Endothelial cell of umbilical vein (primary cell): ENCODE measurements around the gene GREB1. TPM values are rescaled to one million over a fixed set of nuclear protein-coding genes. Genes with fewer than 3 reads are reported as not detected.

ENCODE experiments used
- BruUV-seq: library from RNA; stranded (reverse); fragments of 400-500 nt; replicated peaks from 2 replicates; lab custom pipeline; 2021; lab: Mats Ljungman, UMichigan
- CTCF ChIA-PET: fragments of 300-600, 350-600 bp; sonication (Branson Sonifier 250); formaldehyde crosslinking; loops from one replicate; lab custom pipeline; 2021; ENCODE audit warnings: antibody characterized with exemption, inconsistent platforms; lab: Charles Lee
- POLR2A ChIA-PET: fragments of 300-600, 350-600 bp; sonication (Branson Sonifier 250); formaldehyde crosslinking; loops from one replicate; lab custom pipeline; 2021; ENCODE audit warnings: antibody characterized with exemption, inconsistent platforms; lab: Charles Lee
- DNase-seq: peaks from one replicate; pipeline ENCODE4 v3.0.0-alpha.2; 2011; ENCODE audit warnings: low read depth, low spot score
- FAIRE-seq: peaks from 2 replicates; lab custom pipeline; 2011; peaks lifted over from hg19 to GRCh38; lab: Jason Lieb, UNC
- H2AFZ ChIP-seq: 2 replicates; pipeline ENCODE4 v1.6.0; 2012; ENCODE audit warnings: low read depth, low read length, control low read depth, inconsistent platforms
- H3K27ac ChIP-seq: 2 replicates; pipeline ENCODE4 v1.5.1; 2011; ENCODE audit warnings: low read depth, mild to moderate bottlenecking, control low read depth, low read length, moderate library complexity; ENCODE audit not compliant: insufficient read depth
- H3K27me3 ChIP-seq, 2 experiments: 2 replicates each; pipeline versions ENCODE4 v1.6.0 to v1.6.1; 2011; ENCODE audit warnings: low read length in 2 of 2, mixed read lengths in 1 of 2; ENCODE audit not compliant: control insufficient read depth in 2 of 2, insufficient read depth in 2 of 2
- H3K36me3 ChIP-seq, 2 experiments: 2 replicates in 1 of 2; 3 replicates in 1 of 2; pipeline ENCODE4 v1.5.1; 2011; ENCODE audit warnings: low read length in 2 of 2, mild to moderate bottlenecking in 1 of 2, moderate library complexity in 1 of 2; ENCODE audit not compliant: control insufficient read depth in 2 of 2, insufficient read depth in 2 of 2; ENCODE audit errors: extremely low read depth in 1 of 2
- H3K4me1 ChIP-seq: 3 replicates; pipeline ENCODE4 v1.5.1; 2011; ENCODE audit warnings: mild to moderate bottlenecking, low read length; ENCODE audit not compliant: control insufficient read depth, insufficient read depth; ENCODE audit errors: extremely low read depth
- H3K4me2 ChIP-seq: 2 replicates; pipeline ENCODE4 v1.6.1; 2011; ENCODE audit warnings: low read length, control low read depth, mixed read lengths; ENCODE audit not compliant: insufficient read depth
- H3K4me3 ChIP-seq, 3 experiments: fragments of 200-600 bp in 1 of 3; sonication (generic), shearing (Covaris generic) in 1 of 3; replicated peaks in 1 of 3; 2 replicates each; pipeline ENCODE4 v1.5.1; 2011 to 2016; ENCODE audit warnings: control low read depth in 3 of 3, low read length in 3 of 3, mild to moderate bottlenecking in 2 of 3, inconsistent platforms in 1 of 3, low read depth in 1 of 3, moderate library complexity in 1 of 3; ENCODE audit not compliant: insufficient read depth in 1 of 3
- H3K79me2 ChIP-seq: 2 replicates; pipeline ENCODE4 v1.6.0; 2012; ENCODE audit warnings: low read length, inconsistent platforms; ENCODE audit not compliant: control insufficient read depth, insufficient read depth
- H3K9ac ChIP-seq: replicated peaks from 2 replicates; pipeline ENCODE3; 2011; ENCODE audit warnings: low read length, control low read depth; ENCODE audit not compliant: insufficient read depth; ENCODE audit errors: extremely low read depth
- H3K9me1 ChIP-seq: replicated peaks from 3 replicates; pipeline ENCODE4 v1.6.0; 2011; ENCODE audit warnings: mild to moderate bottlenecking, low read length; ENCODE audit not compliant: control insufficient read depth, insufficient read depth; ENCODE audit errors: extremely low read depth
- H3K9me3 ChIP-seq: replicated peaks from 2 replicates; pipeline ENCODE4 v1.5.1; 2012; ENCODE audit warnings: low read length, inconsistent platforms; ENCODE audit not compliant: control insufficient read depth, insufficient read depth
- H4K20me1 ChIP-seq: replicated peaks from 2 replicates; pipeline ENCODE3; 2011; ENCODE audit warnings: mild to moderate bottlenecking, low read length; ENCODE audit not compliant: control insufficient read depth, insufficient read depth; ENCODE audit errors: extremely low read depth
- CTCF ChIP-seq, 2 donors: IDR thresholded peaks; 1 replicate in 1 of 2; 2 replicates in 1 of 2; pipeline ENCODE4 v1.5.1; 2011; ENCODE audit warnings: low read length in 2 of 2, mild to moderate bottlenecking in 2 of 2, moderate library complexity in 2 of 2, control low read depth in 1 of 2, inconsistent platforms in 1 of 2, low read depth in 1 of 2; ENCODE audit not compliant: insufficient read depth in 1 of 2; ENCODE audit errors: extremely low read depth in 1 of 2
- EZH2 ChIP-seq: IDR thresholded peaks from 2 replicates; pipeline ENCODE4 v1.6.1; 2012; ENCODE audit warnings: borderline replicate concordance, low read depth, mild to moderate bottlenecking, moderate library complexity, low read length, inconsistent platforms; ENCODE audit not compliant: severe bottlenecking
- FOS ChIP-seq: IDR thresholded peaks from 2 replicates; pipeline ENCODE4 v1.6.1; 2011; ENCODE audit warnings: mild to moderate bottlenecking, low read length, moderate library complexity, borderline replicate concordance; ENCODE audit not compliant: insufficient read depth
- GATA2 ChIP-seq: IDR thresholded peaks from 2 replicates; pipeline ENCODE4 v1.7.0; 2011; ENCODE audit warnings: low read depth, mild to moderate bottlenecking, moderate library complexity, mixed read lengths, low read length; ENCODE audit not compliant: insufficient read length, insufficient read depth
- JUN ChIP-seq: IDR thresholded peaks from 2 replicates; pipeline ENCODE4 v1.6.1; 2011; ENCODE audit warnings: borderline replicate concordance, low read depth; ENCODE audit not compliant: insufficient read length, insufficient read depth
- MAX ChIP-seq: IDR thresholded peaks from 2 replicates; pipeline ENCODE4 v1.6.1; 2011; ENCODE audit not compliant: insufficient read depth, insufficient read length
- MYC ChIP-seq: IDR thresholded peaks from one replicate; pipeline ENCODE4 v1.6.1; 2011; ENCODE audit warnings: mild to moderate bottlenecking, low read depth, low read length
- POLR2A ChIP-seq: IDR thresholded peaks from 2 replicates; pipeline ENCODE4 v1.6.1; 2012; ENCODE audit warnings: low read depth, mild to moderate bottlenecking, control low read depth, low read length
- POLR2AphosphoS5 ChIP-seq: IDR thresholded peaks from 2 replicates; pipeline ENCODE4 v1.6.1; 2012; ENCODE audit warnings: low read depth, mild to moderate bottlenecking, control low read depth, low read length, moderate library complexity; ENCODE audit not compliant: insufficient read depth
- dilution Hi-C: fragments of 300-500 bp; cut with MboI; formaldehyde crosslinking; loops from one replicate; pipeline ENCODE4 v1.15.0; 2019; ENCODE audit warnings: low sequenced_read_pairs; ENCODE audit not compliant: extremely low pct_ligation_motif_present
- intact Hi-C: fragments of 100-400 bp; cut with micrococcal nuclease; formaldehyde crosslinking; loops from one replicate; pipeline ENCODE4 v1.10.0; 2022
- polyA plus RNA-seq, 4 experiments: library from polyadenylated mRNA; depleted of rRNA in 3 of 4; stranded (reverse) in 3 of 4; unstranded in 1 of 4; fragments of >200 nt; gene quantifications; 2 replicates each; pipeline versions ENCODE4 v1.2.1 to v1.2.3, GENCODE V29; 2011 to 2012; ENCODE audit warnings: missing spikeins in 1 of 4
- total RNA-seq: library from RNA; stranded (reverse); gene quantifications from 2 replicates; pipeline ENCODE4 v1.2.3, GENCODE V29; 2021

The GREB1 gene
- total and polyA plus RNA-seq, 2 donors (not counting 3 experiments of a cell fraction or from before 2014, with no cell fraction given) = 0.17 to 0.58 TPM

GRCh38 chr2:11569636-11570035, 35.8 kb downstream of the GREB1 start:
- TF ChIP-seq JUN (no peak), EZH2 (no peak), MAX (no peak), GATA2 (no peak)
- ChIA-PET CTCF (interaction anchor here (0.7 to 1.8 kb wide), 2 partner anchors 9 to 15 kb away, joined by 3 to 4 read pairs; no protein-coding TSS in a partner anchor), POLR2A (no interaction called here)
- Histone ChIP-seq H3K9me1 (no peaks in the 10 kb centered on the region), H3K36me3 (no peaks in the 10 kb centered on the region), H3K4me3 (no peak overlapping the region), H4K20me1 (no peaks in the 10 kb centered on the region), H3K9me3 (no peaks in the 10 kb centered on the region), H3K4me1 (no peaks in the 10 kb centered on the region), H2AFZ (no peak overlapping the region), H3K4me2 (no peak overlapping the region), H3K79me2 (no peaks in the 10 kb centered on the region), H3K9ac (no peak overlapping the region), H3K27me3 (no peaks in the 10 kb centered on the region), H3K27ac (no peak overlapping the region)
- dilution Hi-C loops (no loop called here), intact Hi-C loops (no loop called here)
- BruUV-seq = no TSS peak
- DNase-seq = no peak
- no peak for FAIRE-seq

GRCh38 chr2:11571170-11571569, 37.3 kb downstream of the GREB1 start:
- H4K20me1 ChIP-seq = no peaks in the 10 kb centered on the region
- no peak for DNase-seq
- no peak for TF ChIP-seq EZH2
- no peak for TF ChIP-seq MYC
- TF ChIP-seq JUN = no peak
- no peak for TF ChIP-seq POLR2AphosphoS5
- TF ChIP-seq POLR2A = no peak
- no peak for TF ChIP-seq CTCF (IDR thresholded peaks at IDR 0.05; ENCODE audit: extremely low read depth in 1 of 2, insufficient read depth in 1 of 2, low read depth in 1 of 2, low read length in 2 of 2)
- no peak for TF ChIP-seq GATA2
- TF ChIP-seq MAX = no peak
- TF ChIP-seq FOS = no peak
- no peak for FAIRE-seq
- no peak overlapping the region for H3K4me3 ChIP-seq
- no TSS peak for BruUV-seq
- ChIA-PET POLR2A (no interaction called here), CTCF (interaction anchor here (1.9 kb wide), 1 partner anchor 11 kb away, joined by 4 read pairs; no protein-coding TSS in a partner anchor)
- no peaks in the 10 kb centered on the region for H3K4me1 ChIP-seq
- H3K9me1 ChIP-seq = no peaks in the 10 kb centered on the region
- no peak overlapping the region for H3K4me2 ChIP-seq
- no peaks in the 10 kb centered on the region for H3K27me3 ChIP-seq
- H3K36me3 ChIP-seq = no peaks in the 10 kb centered on the region
- H3K9ac ChIP-seq = no peak overlapping the region
- no peaks in the 10 kb centered on the region for H3K9me3 ChIP-seq
- intact Hi-C loops (no loop called here), dilution Hi-C loops (no loop called here)
- H3K27ac ChIP-seq = no peak overlapping the region
- no peak overlapping the region for H2AFZ ChIP-seq
- no peaks in the 10 kb centered on the region for H3K79me2 ChIP-seq
